Activated B cell treated with CpG ODN at 0.5 μM for 24 hours (primary cell): ENCODE measurements around the gene ENKD1. TPM values are rescaled to one million over a fixed set of nuclear protein-coding genes. Genes with fewer than 3 reads are reported as not detected.

Experiments
- ATAC-seq: fragments of 200-7000 bp; cut with Tn5 transposase; one replicate; pipeline ENCODE4 v1.10.0; 2021; ENCODE audit warnings: low read depth, mild to moderate bottlenecking, moderate library complexity
- CTCF ChIA-PET: fragments of 350-600 bp; sonication (Branson Sonifier 250); formaldehyde crosslinking; loops from one replicate; lab custom pipeline; 2021; ENCODE audit warnings: antibody characterized with exemption; lab: Charles Lee
- POLR2A ChIA-PET: fragments of 350-600 bp; sonication (Branson Sonifier 250); formaldehyde crosslinking; loops from one replicate; lab custom pipeline; 2021; ENCODE audit warnings: antibody characterized with exemption; lab: Charles Lee
- DNase-seq: peaks from one replicate; pipeline ENCODE4 v3.0.0; 2022
- H3K27ac Mint-ChIP-seq: one replicate; pipeline ENCODE4 v1.8.0; 2020; ENCODE audit warnings: mixed read lengths
- H3K27me3 Mint-ChIP-seq: one replicate; pipeline ENCODE4 v1.8.0; 2021; ENCODE audit warnings: mixed read lengths
- H3K36me3 Mint-ChIP-seq: one replicate; pipeline ENCODE4 v1.8.0; 2021; ENCODE audit warnings: low read depth, mixed read lengths
- H3K4me1 Mint-ChIP-seq: one replicate; pipeline ENCODE4 v1.8.0; 2021; ENCODE audit warnings: mixed read lengths
- H3K4me3 Mint-ChIP-seq: one replicate; pipeline ENCODE4 v1.8.0; 2020; ENCODE audit warnings: mild to moderate bottlenecking, mixed read lengths
- H3K9me3 Mint-ChIP-seq: one replicate; pipeline ENCODE4 v1.8.0; 2020; ENCODE audit warnings: mixed read lengths
- CTCF ChIP-seq: fragments of 200-600 bp; IDR thresholded peaks from one replicate; pipeline ENCODE4 v1.8.0; 2022; ENCODE audit warnings: antibody characterized with exemption, mild to moderate bottlenecking
- intact Hi-C: fragments of 100-400 bp; cut with micrococcal nuclease; formaldehyde crosslinking; loops from one replicate; pipeline ENCODE4 v1.15.1; 2024
- total RNA-seq: library from RNA; stranded (reverse); gene quantifications from 2 replicates; pipeline ENCODE4 v1.2.3, GENCODE V29; 2022

Gene ENKD1
- total RNA-seq, 1 donor from 2014 or later: 8.9 TPM

GRCh38 chr16:67679935-67680897 is 13.7 kb upstream of the ENKD1 start:
- Mint-ChIP-seq H3K9me3 (no peaks in the 10 kb centered on the region), H3K27ac (no peak overlapping the region), H3K36me3 (peaks cover 31% of the 10 kb centered on the region), H3K4me1 (peaks cover 16% of the 10 kb centered on the region), H3K4me3 (no peak overlapping the region), H3K27me3 (no peaks in the 10 kb centered on the region)
- no peak for TF ChIP-seq CTCF
- ChIA-PET POLR2A (interaction anchor here (0.5 to 0.7 kb wide), 2 partner anchors 565 to 648 kb away, joined by 3 to 4 read pairs; partner anchors contain the start of gene PLA2G15), CTCF (interaction anchor here (1.4 kb wide), 1 partner anchor 136 kb away, joined by 4 read pairs; no protein-coding TSS in a partner anchor)
- intact Hi-C loops: no loop called here
- DNase-seq (no peak), ATAC-seq (no peak)

- Mint-ChIP-seq H3K9me3 (no peaks in the 10 kb centered on the region), H3K27ac (no peak overlapping the region), H3K4me3 (no peak overlapping the region), H3K4me1 (peaks cover 16% of the 10 kb centered on the region), H3K36me3 (peaks cover 26% of the 10 kb centered on the region), H3K27me3 (no peaks in the 10 kb centered on the region)
- POLR2A ChIA-PET: interaction anchor here (0.6 to 1.1 kb wide), 5 partner anchors 21 to 344 kb away, joined by 3 to 6 read pairs (median 4); partner anchors contain the start of genes CARMIL2 and NUTF2
- TF ChIP-seq CTCF: no peak
- intact Hi-C loops: no loop called here
- DNase-seq: no peak
- ATAC-seq: no peak
- CTCF ChIA-PET: interaction anchor here (1.4 kb wide), 1 partner anchor 138 kb away, joined by 4 read pairs; no protein-coding TSS in a partner anchor
These were observed 11.9 kb upstream of the ENKD1 start for GRCh38 chr16:67678354-67679023.

- ATAC-seq: no peak
- Mint-ChIP-seq H3K9me3 (no peaks in the 10 kb centered on the region), H3K27ac (no peak overlapping the region), H3K4me3 (no peak overlapping the region), H3K27me3 (no peaks in the 10 kb centered on the region), H3K4me1 (peaks cover 19% of the 10 kb centered on the region), H3K36me3 (peaks cover 22% of the 10 kb centered on the region)
- DNase-seq: no peak
- TF ChIP-seq CTCF: no peak
- ChIA-PET CTCF (no interaction called here), POLR2A (interaction anchor here (0.6 to 1.1 kb wide), 4 partner anchors 20 to 345 kb away, joined by 3 to 6 read pairs (median 4); partner anchors contain the start of genes CARMIL2 and NUTF2)
- intact Hi-C loops: no loop called here
These were observed 11.2 kb upstream of the ENKD1 start for GRCh38 chr16:67677712-67678111.

- no peak overlapping the region for H3K4me3 Mint-ChIP-seq
- no peaks in the 10 kb centered on the region for H3K9me3 Mint-ChIP-seq
- no peaks in the 10 kb centered on the region for H3K27me3 Mint-ChIP-seq
- no peak for TF ChIP-seq CTCF
- no peak for DNase-seq
- intact Hi-C loops: no loop called here
- peaks cover 23% of the 10 kb centered on the region for H3K4me1 Mint-ChIP-seq
- H3K36me3 Mint-ChIP-seq: peaks cover 18% of the 10 kb centered on the region
- ChIA-PET CTCF (no interaction called here), POLR2A (interaction anchor here (0.9 kb wide), 1 partner anchor 17 kb away, joined by 3 read pairs; the partner anchor contains the start of gene ACD)
- H3K27ac Mint-ChIP-seq: no peak overlapping the region
- ATAC-seq: no peak
These were observed 10.4 kb upstream of the ENKD1 start for GRCh38 chr16:67676939-67677338.
